ENCODE results near the gene MYADML2.

Gene MYADML2

GRCh38 chr17:81898029-81898866 lies 48.8 kb downstream of the MYADML2 start:
- H3K4me1 ChIP-seq (ENCODE audit: control insufficient read depth, insufficient read depth, low read length) = peaks cover 12% of the 10 kb centered on the region
- no peak overlapping the region for H3K9ac ChIP-seq (ENCODE audit: low read length in 2 of 2)
- H3K27ac ChIP-seq (ENCODE audit: low read length) = no peak overlapping the region
- no peaks in the 10 kb centered on the region for H3K9me3 ChIP-seq (ENCODE audit: control insufficient read depth in 2 of 2, low read length in 2 of 2)
- peaks cover 5 to 19% of the 10 kb centered on the region in 2 donors for H3K27me3 ChIP-seq (ENCODE audit: control insufficient read depth in 1 of 2, insufficient read depth in 2 of 2, low read length in 2 of 2)
- H3K4me3 ChIP-seq (ENCODE audit: low read length in 2 of 2) = no peak overlapping the region
- peaks cover 9 to 34% of the 10 kb centered on the region in 2 donors for H3K36me3 ChIP-seq (ENCODE audit: control insufficient read depth in 2 of 2, insufficient read depth in 2 of 2, low read length in 2 of 2)

- H3K27ac ChIP-seq (ENCODE audit: low read length) = no peak overlapping the region
- H3K9me3 ChIP-seq (ENCODE audit: control insufficient read depth in 2 of 2, low read length in 2 of 2) = no peaks in the 10 kb centered on the region
- H3K9ac ChIP-seq (ENCODE audit: low read length in 2 of 2) = no peak overlapping the region
- peaks cover 9 to 34% of the 10 kb centered on the region in 2 donors for H3K36me3 ChIP-seq (ENCODE audit: control insufficient read depth in 2 of 2, insufficient read depth in 2 of 2, low read length in 2 of 2)
- H3K27me3 ChIP-seq (ENCODE audit: control insufficient read depth in 1 of 2, insufficient read depth in 2 of 2, low read length in 2 of 2) = no peaks in the 10 kb centered on the region
- peaks cover 8% of the 10 kb centered on the region for H3K4me1 ChIP-seq (ENCODE audit: control insufficient read depth, insufficient read depth, low read length)
- no peak overlapping the region for H3K4me3 ChIP-seq (ENCODE audit: low read length in 2 of 2)
Measured at GRCh38 chr17:81895400-81895799, 51.6 kb downstream of the MYADML2 start.

GRCh38 chr17:81891303-81891552 lies 55.8 kb downstream of the MYADML2 start:
- Histone ChIP-seq H3K27ac (ENCODE audit: low read length) (no peak overlapping the region), H3K27me3 (ENCODE audit: control insufficient read depth in 1 of 2, insufficient read depth in 2 of 2, low read length in 2 of 2) (no peaks in the 10 kb centered on the region), H3K9ac (ENCODE audit: low read length in 2 of 2) (peak overlapping the region in 1 of 2 donors; percentile 74), H3K4me1 (ENCODE audit: control insufficient read depth, insufficient read depth, low read length) (peaks cover 19% of the 10 kb centered on the region), H3K9me3 (ENCODE audit: control insufficient read depth in 2 of 2, low read length in 2 of 2) (no peaks in the 10 kb centered on the region), H3K36me3 (ENCODE audit: control insufficient read depth in 2 of 2, insufficient read depth in 2 of 2, low read length in 2 of 2) (peaks cover 24 to 43% of the 10 kb centered on the region in 2 donors), H3K4me3 (ENCODE audit: low read length in 2 of 2) (peak overlapping the region; percentile 81 to 83)

GRCh38 chr17:81890447-81891302 lies 56.4 kb downstream of the MYADML2 start:
- no peaks in the 10 kb centered on the region for H3K9me3 ChIP-seq (ENCODE audit: control insufficient read depth in 2 of 2, low read length in 2 of 2)
- H3K27me3 ChIP-seq (ENCODE audit: control insufficient read depth in 1 of 2, insufficient read depth in 2 of 2, low read length in 2 of 2) = no peaks in the 10 kb centered on the region
- H3K4me3 ChIP-seq (ENCODE audit: low read length in 2 of 2) = peak overlapping the region; percentile 81 to 83
- H3K27ac ChIP-seq (ENCODE audit: low read length) = peak overlapping the region; percentile 58
- peaks cover 19% of the 10 kb centered on the region for H3K4me1 ChIP-seq (ENCODE audit: control insufficient read depth, insufficient read depth, low read length)
- peaks cover 24 to 47% of the 10 kb centered on the region in 2 donors for H3K36me3 ChIP-seq (ENCODE audit: control insufficient read depth in 2 of 2, insufficient read depth in 2 of 2, low read length in 2 of 2)
- peak overlapping the region; percentile 74 to 83 for H3K9ac ChIP-seq (ENCODE audit: low read length in 2 of 2)
